BJ (cell line): ENCODE results near the gene U2SURP. TPM values are rescaled to one million over a fixed set of nuclear protein-coding genes. Genes with fewer than 3 reads are reported as not detected.

Experiments
- CTCF ChIA-PET: fragments of 350-600 bp; formaldehyde crosslinking; extraction: SDS; loops from one replicate; lab custom pipeline; 2021; ENCODE audit warnings: antibody characterized with exemption, inconsistent platforms; lab: Yijun Ruan, JAX
- POLR2A ChIA-PET: fragments of 300-600 bp; sonication (Branson Sonifier 250); formaldehyde crosslinking; extraction: SDS; loops from one replicate; lab custom pipeline; 2021; ENCODE audit warnings: antibody characterized with exemption; lab: Charles Lee
- DNase-seq: peaks from one replicate; pipeline ENCODE4 v3.0.0-alpha.2; 2011; ENCODE audit warnings: low read depth
- H3K27me3 ChIP-seq: 2 replicates; pipeline ENCODE4 v1.6.0; 2011; ENCODE audit warnings: low read length; ENCODE audit not compliant: control insufficient read depth, insufficient read depth
- H3K36me3 ChIP-seq: 2 replicates; pipeline ENCODE4 v1.5.1; 2011; ENCODE audit warnings: low read length; ENCODE audit not compliant: control insufficient read depth, insufficient read depth
- H3K4me3 ChIP-seq: 2 replicates; pipeline ENCODE4 v1.5.1; 2011; ENCODE audit warnings: low read depth, mild to moderate bottlenecking, control low read depth, low read length
- CTCF ChIP-seq: IDR thresholded peaks from 2 replicates; pipeline ENCODE4 v1.5.1; 2011; ENCODE audit warnings: low read depth, mild to moderate bottlenecking, control low read depth, inconsistent platforms, low read length, moderate library complexity; ENCODE audit not compliant: insufficient read depth
- polyA plus RNA-seq: library from polyadenylated mRNA; depleted of rRNA; stranded (reverse); fragments of >200 nt; gene quantifications from 2 replicates; pipeline ENCODE4 v1.2.3, GENCODE V29; 2011

The U2SURP gene
- polyA plus RNA-seq, 1 experiment: 22.6 TPM

GRCh38 chr3:142976621-142977398 lies 24.6 kb upstream of the U2SURP start:
- DNase-seq: peak; percentile 67
- Histone ChIP-seq H3K36me3 (no peaks in the 10 kb centered on the region), H3K27me3 (peaks cover 2% of the 10 kb centered on the region; the same call in 1 of the 2 replicates), H3K4me3 (no peak overlapping the region)
- CTCF ChIA-PET: interaction anchor here (1.2 to 1.7 kb wide), 2 partner anchors 10 to 148 kb away, joined by 7 to 8 read pairs; no protein-coding TSS in a partner anchor
- no peak for TF ChIP-seq CTCF
- POLR2A ChIA-PET: no interaction called here

- peaks cover 4% of the 10 kb centered on the region; the same call in 1 of the 2 replicates for H3K27me3 ChIP-seq
- DNase-seq: no peak
- H3K4me3 ChIP-seq: no peak overlapping the region
- POLR2A ChIA-PET: no interaction called here
- H3K36me3 ChIP-seq: no peaks in the 10 kb centered on the region
- TF ChIP-seq CTCF: no peak
- CTCF ChIA-PET: interaction anchor here (1.2 to 1.7 kb wide), 2 partner anchors 9 to 149 kb away, joined by 7 to 8 read pairs; no protein-coding TSS in a partner anchor
Measured at GRCh38 chr3:142977399-142977728, 24.0 kb upstream of the U2SURP start.

GRCh38 chr3:142981108-142981507 lies 20.3 kb upstream of the U2SURP start:
- H3K27me3 ChIP-seq: peaks cover 5% of the 10 kb centered on the region; the same call in 1 of the 2 replicates
- H3K36me3 ChIP-seq: no peaks in the 10 kb centered on the region
- DNase-seq: no peak
- TF ChIP-seq CTCF: no peak
- no peak overlapping the region for H3K4me3 ChIP-seq
- CTCF ChIA-PET: interaction anchor here (1.4 to 5.4 kb wide), 2 partner anchors 137 to 152 kb away, joined by 3 to 29 read pairs; no protein-coding TSS in a partner anchor
- POLR2A ChIA-PET: no interaction called here

GRCh38 chr3:142982038-142982773 lies 19.2 kb upstream of the U2SURP start:
- H3K4me3 ChIP-seq: no peak overlapping the region
- H3K36me3 ChIP-seq: no peaks in the 10 kb centered on the region
- ChIA-PET POLR2A (no interaction called here), CTCF (interaction anchor here (1.0 to 5.4 kb wide), 4 partner anchors 12 to 153 kb away, joined by 3 to 29 read pairs (median 4); no protein-coding TSS in a partner anchor)
- peaks cover 5% of the 10 kb centered on the region; the same call in 1 of the 2 replicates for H3K27me3 ChIP-seq
- DNase-seq: no peak
- no peak for TF ChIP-seq CTCF

- DNase-seq: no peak
- H3K36me3 ChIP-seq: no peaks in the 10 kb centered on the region
- CTCF ChIA-PET: interaction anchor here (1.6 to 5.4 kb wide), 3 partner anchors 17 to 155 kb away, joined by 3 to 29 read pairs (median 3); no protein-coding TSS in a partner anchor
- POLR2A ChIA-PET: no interaction called here
- TF ChIP-seq CTCF: no peak
- peaks cover 5% of the 10 kb centered on the region for H3K27me3 ChIP-seq
- H3K4me3 ChIP-seq: no peak overlapping the region
Measured at GRCh38 chr3:142983318-142983717, 18.1 kb upstream of the U2SURP start.
